Mesenchymal stem cell (in vitro differentiated cells and primary cell): ENCODE data around the gene NES.

ENCODE experiments used
- DNase-seq: peaks from one replicate; pipeline ENCODE4 v3.0.0-alpha.2; 2013
- H2AFZ ChIP-seq: one replicate; pipeline ENCODE4 v1.6.1; 2013; ENCODE audit warnings: low read depth, mild to moderate bottlenecking, control low read depth, inconsistent platforms, low read length, moderate library complexity
- H2AK5ac ChIP-seq: 2 replicates; pipeline ENCODE4 v1.6.1; 2013; ENCODE audit warnings: low read length, moderate library complexity, mild to moderate bottlenecking, inconsistent platforms; ENCODE audit not compliant: severe bottlenecking
- H2BK120ac ChIP-seq: one replicate; pipeline ENCODE4 v1.6.1; 2013; ENCODE audit warnings: low read depth, mild to moderate bottlenecking, inconsistent platforms, low read length, moderate library complexity
- H2BK12ac ChIP-seq, 2 experiments: one replicate each; pipeline ENCODE4 v1.6.1; 2013; ENCODE audit warnings: inconsistent platforms in 2 of 2, low read length in 2 of 2, mild to moderate bottlenecking in 2 of 2, moderate library complexity in 2 of 2, control low read depth in 1 of 2
- H2BK15ac ChIP-seq: one replicate; pipeline ENCODE4 v1.6.1; 2013; ENCODE audit warnings: mild to moderate bottlenecking, low read depth, inconsistent platforms; ENCODE audit not compliant: poor library complexity, severe bottlenecking
- H2BK5ac ChIP-seq: 2 replicates; pipeline ENCODE4 v1.6.1; 2013; ENCODE audit warnings: low read depth, mild to moderate bottlenecking, low read length, control low read depth, inconsistent platforms; ENCODE audit not compliant: poor library complexity, severe bottlenecking
- H3K14ac ChIP-seq, 2 experiments: one replicate each; pipeline ENCODE4 v1.6.1; 2013; ENCODE audit warnings: inconsistent platforms in 2 of 2, low read length in 2 of 2, control low read depth in 1 of 2, mild to moderate bottlenecking in 1 of 2, moderate library complexity in 1 of 2
- H3K18ac ChIP-seq, 2 experiments: one replicate each; pipeline ENCODE4 v1.6.1; 2013; ENCODE audit warnings: inconsistent platforms in 2 of 2, low read length in 2 of 2, control low read depth in 1 of 2, low read depth in 1 of 2, mild to moderate bottlenecking in 1 of 2
- H3K23ac ChIP-seq, 2 experiments: one replicate each; pipeline ENCODE4 v1.6.1; 2013; ENCODE audit warnings: inconsistent platforms in 2 of 2, low read length in 2 of 2, mild to moderate bottlenecking in 2 of 2, moderate library complexity in 2 of 2, control low read depth in 1 of 2
- H3K27ac ChIP-seq: 2 replicates; pipeline ENCODE4 v1.5.1; 2013; ENCODE audit warnings: mild to moderate bottlenecking, moderate library complexity, low read length, control low read depth, inconsistent platforms; ENCODE audit not compliant: poor library complexity, severe bottlenecking
- H3K27me3 ChIP-seq, 2 experiments: 2 replicates each; pipeline versions ENCODE4 v1.6.1 to v1.7.0; 2013; ENCODE audit warnings: low read length in 2 of 2, mild to moderate bottlenecking in 2 of 2, moderate library complexity in 2 of 2, control low read depth in 1 of 2, inconsistent platforms in 1 of 2; ENCODE audit not compliant: control insufficient read depth in 1 of 2, insufficient read depth in 1 of 2
- H3K36me3 ChIP-seq, 2 experiments: 2 replicates each; pipeline versions ENCODE4 v1.6.1 to v1.7.0; 2013; ENCODE audit warnings: low read length in 2 of 2, control low read depth in 1 of 2, inconsistent platforms in 1 of 2, low read depth in 1 of 2, mild to moderate bottlenecking in 1 of 2; ENCODE audit not compliant: insufficient read depth in 2 of 2, control insufficient read depth in 1 of 2
- H3K4ac ChIP-seq, 2 experiments: one replicate each; pipeline ENCODE4 v1.6.1; 2013; ENCODE audit warnings: inconsistent platforms in 2 of 2, low read length in 2 of 2, mild to moderate bottlenecking in 2 of 2, moderate library complexity in 2 of 2, control low read depth in 1 of 2, low read depth in 1 of 2
- H3K4me1 ChIP-seq: 2 replicates; pipeline ENCODE4 v1.6.1; 2013; ENCODE audit warnings: low read depth, low read length, control low read depth; ENCODE audit not compliant: control insufficient read depth, insufficient read depth
- H3K4me2 ChIP-seq: 2 replicates; pipeline ENCODE4 v1.6.1; 2013; ENCODE audit warnings: low read length, mild to moderate bottlenecking, inconsistent platforms; ENCODE audit not compliant: poor library complexity, severe bottlenecking
- H3K4me3 ChIP-seq, 2 experiments: 2 replicates each; pipeline versions ENCODE4 v1.5.1 to v1.7.0; 2013; ENCODE audit warnings: low read length in 2 of 2, mild to moderate bottlenecking in 2 of 2, control low read depth in 1 of 2, low read depth in 1 of 2; ENCODE audit not compliant: insufficient read depth in 1 of 2
- H3K79me1 ChIP-seq: replicated peaks from 2 replicates; pipeline ENCODE4 v1.6.1; 2013; ENCODE audit warnings: mild to moderate bottlenecking, control low read depth, low read length, inconsistent platforms; ENCODE audit not compliant: poor library complexity, severe bottlenecking
- H3K9ac ChIP-seq: 2 replicates; pipeline ENCODE4 v1.7.0; 2013; ENCODE audit warnings: mild to moderate bottlenecking, low read length, moderate library complexity
- H3K9me3 ChIP-seq: 2 replicates; pipeline ENCODE4 v1.7.0; 2013; ENCODE audit warnings: mild to moderate bottlenecking, low read length; ENCODE audit not compliant: control insufficient read depth
- H4K8ac ChIP-seq: one replicate; pipeline ENCODE4 v1.6.1; 2013; ENCODE audit warnings: inconsistent platforms, mild to moderate bottlenecking, low read length, moderate library complexity
- H4K91ac ChIP-seq: one replicate; pipeline ENCODE4 v1.6.1; 2013; ENCODE audit warnings: mild to moderate bottlenecking, low read length, inconsistent platforms
- WGBS: methylation state at CpG from one replicate; pipeline ENCODE4 v1.1.7; 2013; ENCODE audit warnings: mixed read lengths; 5-methylcytosine and 5-hydroxymethylcytosine counted together

The NES gene

GRCh38 chr1:156645666-156646065, 31.5 kb downstream of the NES start:
- Histone ChIP-seq H2AK5ac (no peak overlapping the region), H3K4me2 (no peak overlapping the region), H2BK12ac (no peak overlapping the region), H3K79me1 (no peaks in the 10 kb centered on the region), H3K14ac (no peak overlapping the region), H4K8ac (no peak overlapping the region), H3K36me3 (no peaks in the 10 kb centered on the region), H2BK5ac (no peak overlapping the region), H3K9me3 (no peaks in the 10 kb centered on the region), H2BK120ac (no peak overlapping the region), H3K18ac (no peak overlapping the region), H3K27ac (no peak overlapping the region), H3K4me1 (peaks cover 9% of the 10 kb centered on the region), H3K4me3 (no peak overlapping the region), H3K23ac (no peak overlapping the region), H3K27me3 (peaks cover 96 to 98% of the 10 kb centered on the region in 2 experiments), H2AFZ (no peak overlapping the region), H2BK15ac (no peak overlapping the region), H4K91ac (no peak overlapping the region), H3K9ac (no peak overlapping the region), H3K4ac (no peak overlapping the region)
- 92% methylated on average over 1 of the region's 1 CpG for WGBS
- DNase-seq: no peak

- H3K36me3 ChIP-seq: no peaks in the 10 kb centered on the region
- no peak overlapping the region for H2AFZ ChIP-seq
- no peak overlapping the region for H4K8ac ChIP-seq
- H3K23ac ChIP-seq: no peak overlapping the region
- no peak overlapping the region for H3K14ac ChIP-seq
- no peaks in the 10 kb centered on the region for H3K79me1 ChIP-seq
- peaks cover 9% of the 10 kb centered on the region for H3K4me1 ChIP-seq
- DNase-seq: no peak
- no peak overlapping the region for H3K4me2 ChIP-seq
- peaks cover 96 to 98% of the 10 kb centered on the region in 2 experiments for H3K27me3 ChIP-seq
- no peak overlapping the region for H2BK15ac ChIP-seq
- H3K9ac ChIP-seq: no peak overlapping the region
- H4K91ac ChIP-seq: no peak overlapping the region
- 89% methylated on average over 2 of the region's 3 CpGs for WGBS
- no peak overlapping the region for H3K18ac ChIP-seq
- no peak overlapping the region for H2BK12ac ChIP-seq
- no peak overlapping the region for H3K4ac ChIP-seq
- H3K27ac ChIP-seq: no peak overlapping the region
- no peak overlapping the region for H2BK120ac ChIP-seq
- no peaks in the 10 kb centered on the region for H3K9me3 ChIP-seq
- no peak overlapping the region for H3K4me3 ChIP-seq
- no peak overlapping the region for H2BK5ac ChIP-seq
- no peak overlapping the region for H2AK5ac ChIP-seq
These were observed 32.2 kb downstream of the NES start for GRCh38 chr1:156645056-156645455.

GRCh38 chr1:156644640-156645039, 32.6 kb downstream of the NES start:
- no peaks in the 10 kb centered on the region for H3K79me1 ChIP-seq
- H3K18ac ChIP-seq: no peak overlapping the region
- H2BK120ac ChIP-seq: no peak overlapping the region
- no peak overlapping the region for H3K27ac ChIP-seq
- H3K23ac ChIP-seq: no peak overlapping the region
- H3K4me3 ChIP-seq: no peak overlapping the region
- H3K36me3 ChIP-seq: no peaks in the 10 kb centered on the region
- H3K9ac ChIP-seq: no peak overlapping the region
- H4K8ac ChIP-seq: no peak overlapping the region
- H3K27me3 ChIP-seq: peaks cover 97 to 99% of the 10 kb centered on the region in 2 experiments
- H2BK15ac ChIP-seq: no peak overlapping the region
- DNase-seq: no peak
- H3K4me1 ChIP-seq: peaks cover 9% of the 10 kb centered on the region
- no peak overlapping the region for H2AK5ac ChIP-seq
- WGBS: no CpG with 5 or more reads among the region's 1 CpG
- no peak overlapping the region for H3K14ac ChIP-seq
- H2BK12ac ChIP-seq: no peak overlapping the region
- H4K91ac ChIP-seq: no peak overlapping the region
- no peak overlapping the region for H2AFZ ChIP-seq
- no peak overlapping the region for H2BK5ac ChIP-seq
- H3K4ac ChIP-seq: no peak overlapping the region
- H3K9me3 ChIP-seq: no peaks in the 10 kb centered on the region
- no peak overlapping the region for H3K4me2 ChIP-seq

GRCh38 chr1:156644146-156644545, 33.1 kb downstream of the NES start:
- no peak overlapping the region for H4K8ac ChIP-seq
- H3K9ac ChIP-seq: no peak overlapping the region
- H3K27ac ChIP-seq: no peak overlapping the region
- H2BK12ac ChIP-seq: no peak overlapping the region
- 67% methylated on average over 2 of the region's 3 CpGs for WGBS
- H3K36me3 ChIP-seq: no peaks in the 10 kb centered on the region
- H3K18ac ChIP-seq: no peak overlapping the region
- no peak overlapping the region for H3K4me2 ChIP-seq
- H2BK120ac ChIP-seq: no peak overlapping the region
- no peak for DNase-seq
- no peak overlapping the region for H3K23ac ChIP-seq
- no peak overlapping the region for H3K4me3 ChIP-seq
- H2BK5ac ChIP-seq: no peak overlapping the region
- H4K91ac ChIP-seq: peak overlapping the region; percentile 36
- H2AK5ac ChIP-seq: no peak overlapping the region
- no peak overlapping the region for H2AFZ ChIP-seq
- H3K27me3 ChIP-seq: peaks cover 98 to 99% of the 10 kb centered on the region in 2 experiments
- H2BK15ac ChIP-seq: no peak overlapping the region
- H3K14ac ChIP-seq: no peak overlapping the region
- peaks cover 9% of the 10 kb centered on the region for H3K4me1 ChIP-seq
- no peak overlapping the region for H3K4ac ChIP-seq
- no peaks in the 10 kb centered on the region for H3K79me1 ChIP-seq
- no peaks in the 10 kb centered on the region for H3K9me3 ChIP-seq
